ENCODE results near the gene SLC48A1. TPM values are rescaled to one million over a fixed set of nuclear protein-coding genes. Genes with fewer than 3 reads are reported as not detected.

The SLC48A1 gene
- polyA plus RNA-seq, 2 donors = 17.7 to 20.6 TPM

DNA sequence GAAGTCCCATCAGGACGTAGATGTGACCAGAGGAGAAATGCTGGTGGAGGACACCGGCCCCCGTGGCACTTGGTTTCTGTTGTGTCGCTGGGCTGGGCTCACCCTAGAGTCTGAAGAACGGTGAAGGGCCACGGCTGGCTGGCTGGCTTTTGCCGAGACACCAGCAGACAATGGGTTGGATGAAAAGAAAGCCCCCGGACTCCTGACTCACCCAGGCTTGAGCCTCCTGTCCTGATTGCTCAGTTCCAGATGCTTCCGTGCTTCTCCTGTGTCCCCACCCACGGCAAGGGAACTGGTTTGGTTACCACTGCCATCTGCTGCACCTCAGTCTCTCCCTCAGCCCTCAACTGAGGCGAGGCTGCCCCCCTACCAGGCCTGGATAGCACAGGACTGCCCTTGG, 37.4 kb upstream of the SLC48A1 start:
- 63 to 74% methylated on average over 11 of the region's 11 CpGs for WGBS, 2 donors

DNA sequence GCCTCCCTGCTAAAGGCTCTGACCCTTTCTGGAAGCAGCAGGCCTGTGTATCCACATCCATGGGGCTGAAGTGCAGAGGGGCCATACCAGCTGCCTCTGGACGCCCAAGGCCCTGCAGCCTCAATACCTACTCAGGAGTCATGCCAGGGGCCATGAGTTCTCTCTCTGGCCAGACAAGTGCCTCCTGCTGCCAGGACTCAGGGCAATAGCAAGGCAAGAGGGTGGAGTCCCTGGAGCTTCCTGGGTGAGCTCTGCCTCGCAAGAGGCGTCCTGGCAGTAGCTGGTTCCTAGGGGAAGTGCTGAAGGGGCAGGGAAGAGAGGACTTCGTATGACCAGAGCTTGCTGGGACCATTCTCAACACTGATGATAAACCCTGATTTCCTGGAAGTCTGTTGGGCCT, 36.8 kb upstream of the SLC48A1 start:
- peaks cover 21 to 31% of the 10 kb centered on the region in 2 donors for H3K4me1 ChIP-seq (ENCODE audit: control insufficient read depth in 2 of 2, insufficient read depth in 2 of 2, low read length in 1 of 2)

More for the DNA sequence above, 37.4 kb upstream of the SLC48A1 start:
- Histone ChIP-seq H3K4me3 (ENCODE audit: low read depth in 1 of 2, low read length in 2 of 2) (no peak overlapping the region), H3K4me1 (ENCODE audit: control insufficient read depth in 2 of 2, insufficient read depth in 2 of 2, low read length in 1 of 2) (peaks cover 21 to 28% of the 10 kb centered on the region in 2 donors), H3K27ac (ENCODE audit: low read depth in 2 of 2, low read length in 1 of 2) (peak overlapping the region; percentile 77 to 84), H3K36me3 (ENCODE audit: control insufficient read depth in 2 of 2, insufficient read depth in 2 of 2, low read length in 1 of 2) (no peaks in the 10 kb centered on the region), H3K27me3 (ENCODE audit: control insufficient read depth in 1 of 2, insufficient read depth in 2 of 2, low read length in 2 of 2) (no peaks in the 10 kb centered on the region), H3K9me3 (ENCODE audit: control insufficient read depth in 2 of 2, insufficient read depth in 1 of 2, low read depth in 1 of 2, low read length in 1 of 2) (no peaks in the 10 kb centered on the region)

DNA sequence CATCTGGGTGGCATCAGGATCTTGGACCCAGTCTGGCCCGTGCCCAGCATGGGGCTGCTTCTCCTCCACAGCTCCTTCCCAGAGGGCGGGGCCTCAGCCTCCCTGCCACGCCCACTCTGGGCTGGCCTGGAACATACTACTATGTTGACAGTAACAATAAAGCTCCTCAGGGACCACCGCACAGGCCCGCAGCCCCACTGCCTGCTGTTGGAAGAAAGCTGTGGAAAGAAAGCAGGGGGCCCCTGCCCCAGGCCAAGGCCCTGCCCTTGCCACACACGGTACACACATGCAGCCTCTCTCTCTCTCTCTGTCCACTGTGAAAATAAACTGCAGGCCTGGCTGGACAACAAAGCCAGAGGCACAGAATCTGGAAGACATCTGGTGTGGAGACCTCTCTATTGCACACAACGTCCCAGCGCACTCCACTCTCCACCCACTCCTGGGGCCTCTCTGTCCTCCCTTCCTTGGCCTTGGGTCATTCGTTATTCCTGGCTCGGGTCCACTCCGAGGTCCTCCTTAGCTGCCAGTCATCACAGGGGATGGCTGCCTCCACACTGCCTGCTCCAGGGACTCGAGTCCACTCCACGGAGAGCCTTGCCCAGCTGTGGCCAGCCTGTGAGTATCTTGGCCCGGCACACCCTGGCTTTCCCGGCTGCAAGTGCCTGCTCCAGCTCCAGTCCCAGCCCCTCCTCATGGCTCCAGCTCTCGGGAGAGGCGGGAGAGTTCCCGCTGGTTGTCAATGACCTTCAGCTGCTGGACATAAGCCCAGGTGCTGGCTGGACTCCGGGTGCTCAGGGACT, 36.0 kb upstream of the SLC48A1 start:
- no peaks in the 10 kb centered on the region for H3K27me3 ChIP-seq (ENCODE audit: control insufficient read depth in 1 of 2, insufficient read depth in 2 of 2, low read length in 2 of 2)
- peaks cover 21 to 33% of the 10 kb centered on the region in 2 donors for H3K4me1 ChIP-seq (ENCODE audit: control insufficient read depth in 2 of 2, insufficient read depth in 2 of 2, low read length in 1 of 2)
- no peak overlapping the region for H3K4me3 ChIP-seq (ENCODE audit: low read depth in 1 of 2, low read length in 2 of 2)
- 47% methylated on average over 19 of the region's 19 CpGs for WGBS, 2 donors
- no peaks in the 10 kb centered on the region for H3K36me3 ChIP-seq (ENCODE audit: control insufficient read depth in 2 of 2, insufficient read depth in 2 of 2, low read length in 1 of 2)
- peak overlapping the region; percentile 77 to 84 for H3K27ac ChIP-seq (ENCODE audit: low read depth in 2 of 2, low read length in 1 of 2)
- no peaks in the 10 kb centered on the region for H3K9me3 ChIP-seq (ENCODE audit: control insufficient read depth in 2 of 2, insufficient read depth in 1 of 2, low read depth in 1 of 2, low read length in 1 of 2)

More for the DNA sequence above, 36.8 kb upstream of the SLC48A1 start:
- peak overlapping the region; percentile 77 to 84 for H3K27ac ChIP-seq (ENCODE audit: low read depth in 2 of 2, low read length in 1 of 2)
- H3K36me3 ChIP-seq (ENCODE audit: control insufficient read depth in 2 of 2, insufficient read depth in 2 of 2, low read length in 1 of 2) = no peaks in the 10 kb centered on the region
- H3K9me3 ChIP-seq (ENCODE audit: control insufficient read depth in 2 of 2, insufficient read depth in 1 of 2, low read depth in 1 of 2, low read length in 1 of 2) = no peaks in the 10 kb centered on the region
- no peaks in the 10 kb centered on the region for H3K27me3 ChIP-seq (ENCODE audit: control insufficient read depth in 1 of 2, insufficient read depth in 2 of 2, low read length in 2 of 2)
- WGBS, 2 donors = 55 to 61% methylated on average over 4 of the region's 4 CpGs
- H3K4me3 ChIP-seq (ENCODE audit: low read depth in 1 of 2, low read length in 2 of 2) = no peak overlapping the region

DNA sequence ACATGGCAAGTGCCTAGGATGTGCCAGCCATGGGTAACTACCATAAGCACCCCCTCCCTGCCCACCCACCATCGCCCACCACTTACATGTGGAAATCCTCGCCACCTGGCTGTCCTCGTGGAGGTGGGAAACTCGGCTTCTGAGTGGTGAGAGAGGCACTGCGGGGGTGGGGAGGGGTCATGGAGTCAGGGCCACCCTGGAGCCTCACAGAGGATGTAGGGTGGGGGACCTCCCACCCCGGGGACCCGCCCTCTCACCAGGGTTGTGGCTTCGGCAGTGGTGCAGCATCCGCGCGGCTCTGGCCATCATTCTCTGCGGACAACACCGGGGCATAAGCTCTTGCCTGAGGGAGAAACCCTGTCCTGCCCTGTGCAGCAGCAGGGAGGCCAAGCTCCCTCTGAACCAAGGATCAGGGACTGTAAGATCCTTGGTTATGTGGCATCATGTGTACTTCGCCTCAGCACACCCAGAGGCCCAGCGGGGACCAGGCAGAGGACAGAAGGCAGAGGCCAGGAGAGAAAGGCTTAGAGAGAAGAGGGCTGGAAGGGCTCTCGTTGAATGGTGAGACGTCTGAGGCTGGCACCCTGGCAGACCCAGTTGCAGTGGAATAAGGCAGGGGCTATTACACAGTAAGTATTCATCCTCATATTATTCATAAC, 35.0 kb upstream of the SLC48A1 start:
- no peak overlapping the region for H3K4me3 ChIP-seq (ENCODE audit: low read depth in 1 of 2, low read length in 2 of 2)
- H3K27ac ChIP-seq (ENCODE audit: low read depth in 2 of 2, low read length in 1 of 2) = peak overlapping the region; percentile 46 to 59
- H3K4me1 ChIP-seq (ENCODE audit: control insufficient read depth in 2 of 2, insufficient read depth in 2 of 2, low read length in 1 of 2) = peaks cover 21 to 30% of the 10 kb centered on the region in 2 donors
- no peaks in the 10 kb centered on the region for H3K36me3 ChIP-seq (ENCODE audit: control insufficient read depth in 2 of 2, insufficient read depth in 2 of 2, low read length in 1 of 2)
- WGBS, 2 donors = 86 to 88% methylated on average over 17 of the region's 17 CpGs
- no peaks in the 10 kb centered on the region for H3K9me3 ChIP-seq (ENCODE audit: control insufficient read depth in 2 of 2, insufficient read depth in 1 of 2, low read depth in 1 of 2, low read length in 1 of 2)
- no peaks in the 10 kb centered on the region for H3K27me3 ChIP-seq (ENCODE audit: control insufficient read depth in 1 of 2, insufficient read depth in 2 of 2, low read length in 2 of 2)

DNA sequence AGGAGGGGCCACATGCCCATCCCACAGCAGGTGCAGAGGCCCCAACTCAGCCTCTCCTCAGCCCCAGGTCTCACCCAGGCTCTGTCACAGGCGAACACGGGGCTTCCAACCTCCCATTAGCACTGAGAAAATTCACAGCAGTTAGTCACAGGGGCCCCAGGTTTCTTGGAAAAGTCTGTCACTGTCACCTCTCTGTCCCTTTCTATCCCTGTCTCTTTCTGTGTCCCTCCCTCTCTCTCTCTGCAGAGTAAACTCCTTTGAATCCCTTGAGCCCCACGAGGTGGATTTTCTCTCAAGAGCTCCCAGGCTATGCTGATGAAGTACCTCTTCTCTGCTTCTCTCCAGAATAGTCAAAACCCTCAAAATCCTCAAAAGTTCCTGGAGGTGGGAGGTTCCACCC, 33.7 kb upstream of the SLC48A1 start:
- no peak overlapping the region for H3K4me3 ChIP-seq (ENCODE audit: low read depth in 1 of 2, low read length in 2 of 2)
- H3K4me1 ChIP-seq (ENCODE audit: control insufficient read depth in 2 of 2, insufficient read depth in 2 of 2, low read length in 1 of 2) = peaks cover 21 to 33% of the 10 kb centered on the region in 2 donors
- H3K27me3 ChIP-seq (ENCODE audit: control insufficient read depth in 1 of 2, insufficient read depth in 2 of 2, low read length in 2 of 2) = no peaks in the 10 kb centered on the region
- no peaks in the 10 kb centered on the region for H3K36me3 ChIP-seq (ENCODE audit: control insufficient read depth in 2 of 2, insufficient read depth in 2 of 2, low read length in 1 of 2)
- H3K27ac ChIP-seq (ENCODE audit: low read depth in 2 of 2, low read length in 1 of 2) = no peak overlapping the region
- 81 to 87% methylated on average over 3 of the region's 3 CpGs for WGBS, 2 donors
- no peaks in the 10 kb centered on the region for H3K9me3 ChIP-seq (ENCODE audit: control insufficient read depth in 2 of 2, insufficient read depth in 1 of 2, low read depth in 1 of 2, low read length in 1 of 2)

DNA sequence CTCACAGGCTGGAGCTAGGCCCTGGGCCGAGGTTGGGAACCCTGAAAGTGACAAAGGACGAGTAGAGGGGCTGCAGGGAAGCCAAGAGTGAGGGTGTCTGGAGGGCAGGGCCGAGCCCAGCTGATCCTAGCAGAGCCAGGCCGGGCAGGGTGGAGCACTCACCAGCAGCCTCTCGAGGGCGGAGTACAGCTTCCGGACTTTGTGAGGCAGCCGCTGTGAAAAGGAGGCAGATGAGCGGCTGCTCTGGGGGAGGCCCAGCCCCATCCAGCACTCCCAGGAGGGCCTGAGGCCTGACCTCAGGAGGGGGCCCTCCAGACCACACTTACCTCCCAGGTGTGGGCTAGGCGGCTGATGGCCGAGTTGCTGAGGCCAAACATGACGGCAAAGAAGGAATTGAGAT, 33.1 kb upstream of the SLC48A1 start:
- 59 to 68% methylated on average over 12 of the region's 12 CpGs for WGBS, 2 donors
- peaks cover 18 to 29% of the 10 kb centered on the region in 2 donors for H3K4me1 ChIP-seq (ENCODE audit: control insufficient read depth in 2 of 2, insufficient read depth in 2 of 2, low read length in 1 of 2)
- no peak overlapping the region for H3K4me3 ChIP-seq (ENCODE audit: low read depth in 1 of 2, low read length in 2 of 2)
- no peak overlapping the region for H3K27ac ChIP-seq (ENCODE audit: low read depth in 2 of 2, low read length in 1 of 2)
- H3K27me3 ChIP-seq (ENCODE audit: control insufficient read depth in 1 of 2, insufficient read depth in 2 of 2, low read length in 2 of 2) = no peaks in the 10 kb centered on the region
- H3K36me3 ChIP-seq (ENCODE audit: control insufficient read depth in 2 of 2, insufficient read depth in 2 of 2, low read length in 1 of 2) = no peaks in the 10 kb centered on the region
- H3K9me3 ChIP-seq (ENCODE audit: control insufficient read depth in 2 of 2, insufficient read depth in 1 of 2, low read depth in 1 of 2, low read length in 1 of 2) = no peaks in the 10 kb centered on the region

DNA sequence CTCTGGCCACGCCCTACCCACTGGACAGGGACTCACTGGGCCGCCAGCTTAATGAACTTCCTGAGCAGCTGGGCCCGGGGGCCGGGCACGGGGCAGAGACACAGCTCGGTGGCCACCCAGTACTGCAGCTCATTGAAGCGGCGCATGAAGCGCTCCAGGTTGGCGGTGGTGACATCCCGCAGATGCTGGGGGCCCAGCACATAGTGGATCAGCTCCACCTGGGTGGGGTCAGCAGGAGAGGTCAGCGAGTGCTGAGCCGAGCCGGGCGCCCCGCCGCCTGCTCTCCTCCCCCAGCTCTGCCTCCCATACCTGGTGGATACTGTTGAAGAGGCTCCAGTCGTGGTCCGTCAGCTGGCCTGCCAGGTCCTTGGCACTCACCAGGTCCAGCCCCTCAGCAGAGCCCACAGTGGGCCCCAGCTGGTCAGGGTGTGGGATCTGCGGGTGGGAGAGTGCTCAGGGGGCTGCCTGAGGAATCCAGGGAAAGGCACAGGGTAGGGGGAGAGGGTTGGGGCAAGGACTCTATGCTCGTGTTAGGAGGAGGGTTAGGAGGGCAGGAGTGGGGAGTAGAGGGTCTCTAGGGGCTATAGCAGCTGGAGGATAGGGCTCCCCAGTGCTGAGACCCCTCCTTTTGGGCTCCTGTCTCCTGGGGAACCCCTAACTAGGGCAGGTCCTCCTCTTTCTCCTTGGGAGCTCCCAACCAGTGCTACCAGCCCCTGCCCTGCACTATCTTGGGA, 32.3 kb upstream of the SLC48A1 start:
- Histone ChIP-seq H3K4me1 (ENCODE audit: control insufficient read depth in 2 of 2, insufficient read depth in 2 of 2, low read length in 1 of 2) (peaks cover 13 to 21% of the 10 kb centered on the region in 2 donors), H3K27me3 (ENCODE audit: control insufficient read depth in 1 of 2, insufficient read depth in 2 of 2, low read length in 2 of 2) (no peaks in the 10 kb centered on the region), H3K27ac (ENCODE audit: low read depth in 2 of 2, low read length in 1 of 2) (no peak overlapping the region), H3K4me3 (ENCODE audit: low read depth in 1 of 2, low read length in 2 of 2) (no peak overlapping the region), H3K36me3 (ENCODE audit: control insufficient read depth in 2 of 2, insufficient read depth in 2 of 2, low read length in 1 of 2) (no peaks in the 10 kb centered on the region), H3K9me3 (ENCODE audit: control insufficient read depth in 2 of 2, insufficient read depth in 1 of 2, low read depth in 1 of 2, low read length in 1 of 2) (no peaks in the 10 kb centered on the region)
- 75 to 76% methylated on average over 20 to 21 of the region's 21 CpGs for WGBS, 2 donors

DNA sequence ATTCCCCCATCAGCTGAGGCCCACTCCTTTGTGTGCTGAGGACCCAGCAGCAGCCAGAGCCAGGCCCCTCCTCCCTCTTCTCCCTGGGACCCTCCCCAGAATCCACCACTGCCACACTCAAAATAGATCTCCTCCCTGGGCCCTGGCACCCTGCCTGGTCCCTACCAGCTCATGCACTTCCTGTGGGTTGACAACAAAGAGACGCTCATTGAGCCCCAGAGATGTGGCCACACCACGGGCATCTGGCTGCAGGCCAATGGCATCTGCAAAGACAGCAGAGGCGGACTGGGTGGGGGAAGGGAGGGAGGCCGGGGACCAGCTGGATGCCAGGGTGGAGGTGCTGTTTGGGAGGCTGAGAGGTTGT, 31.7 kb upstream of the SLC48A1 start:
- Histone ChIP-seq H3K27me3 (ENCODE audit: control insufficient read depth in 1 of 2, insufficient read depth in 2 of 2, low read length in 2 of 2) (no peaks in the 10 kb centered on the region), H3K27ac (ENCODE audit: low read depth in 2 of 2, low read length in 1 of 2) (no peak overlapping the region), H3K9me3 (ENCODE audit: control insufficient read depth in 2 of 2, insufficient read depth in 1 of 2, low read depth in 1 of 2, low read length in 1 of 2) (no peaks in the 10 kb centered on the region), H3K36me3 (ENCODE audit: control insufficient read depth in 2 of 2, insufficient read depth in 2 of 2, low read length in 1 of 2) (no peaks in the 10 kb centered on the region), H3K4me1 (ENCODE audit: control insufficient read depth in 2 of 2, insufficient read depth in 2 of 2, low read length in 1 of 2) (peaks cover 9 to 15% of the 10 kb centered on the region in 2 donors), H3K4me3 (ENCODE audit: low read depth in 1 of 2, low read length in 2 of 2) (no peak overlapping the region)
- WGBS, 2 donors = 18 to 27% methylated on average over 4 of the region's 4 CpGs

DNA sequence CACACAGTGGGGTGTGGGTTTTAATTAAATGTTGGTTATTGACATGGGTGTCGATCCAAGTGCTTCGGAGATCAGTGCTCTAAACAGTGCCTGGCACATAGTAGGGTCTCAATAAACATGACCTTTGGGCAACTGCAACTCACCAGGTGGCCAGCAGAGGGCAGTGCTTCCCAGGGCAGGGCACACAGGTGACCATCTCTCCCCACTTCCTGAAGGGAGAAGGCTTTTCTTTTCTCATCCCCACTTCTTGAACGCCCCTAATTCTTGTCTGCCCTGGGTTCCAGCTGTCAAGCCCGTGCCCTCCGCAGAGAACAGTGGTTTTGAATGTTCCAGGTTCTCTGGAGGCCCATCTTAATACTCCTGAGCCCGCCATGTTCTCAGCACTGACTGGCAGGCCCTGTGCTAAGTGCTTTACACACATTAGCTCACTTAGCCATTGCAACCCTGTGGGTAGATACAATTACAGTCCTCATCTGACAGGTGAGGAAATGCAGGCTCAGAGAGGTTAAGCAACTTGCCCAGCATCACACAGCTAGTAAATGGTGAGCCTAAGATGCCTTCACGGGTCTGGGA, 30.7 kb upstream of the SLC48A1 start:
- H3K4me3 ChIP-seq (ENCODE audit: low read depth in 1 of 2, low read length in 2 of 2) = no peak overlapping the region
- no peaks in the 10 kb centered on the region for H3K27me3 ChIP-seq (ENCODE audit: control insufficient read depth in 1 of 2, insufficient read depth in 2 of 2, low read length in 2 of 2)
- WGBS, 2 donors = 64 to 65% methylated on average over 7 of the region's 7 CpGs
- no peaks in the 10 kb centered on the region for H3K9me3 ChIP-seq (ENCODE audit: control insufficient read depth in 2 of 2, insufficient read depth in 1 of 2, low read depth in 1 of 2, low read length in 1 of 2)
- H3K27ac ChIP-seq (ENCODE audit: low read depth in 2 of 2, low read length in 1 of 2) = no peak overlapping the region
- peaks cover 0 to 4% of the 10 kb centered on the region in 2 donors for H3K36me3 ChIP-seq (ENCODE audit: control insufficient read depth in 2 of 2, insufficient read depth in 2 of 2, low read length in 1 of 2)
- H3K4me1 ChIP-seq (ENCODE audit: control insufficient read depth in 2 of 2, insufficient read depth in 2 of 2, low read length in 1 of 2) = peaks cover 8 to 9% of the 10 kb centered on the region in 2 donors
